Nephron (organoid): Measurements from ENCODE around the gene ZDHHC3.

Experiments
- H3K27ac Mint-ChIP-seq, 3 experiments: 2 replicates each; pipeline ENCODE4 v1.8.0; 2020; ENCODE audit warnings: mixed read lengths in 3 of 3, mild to moderate bottlenecking in 2 of 3, moderate library complexity in 1 of 3
- H3K27me3 Mint-ChIP-seq: 2 replicates; pipeline ENCODE4 v1.8.0; 2021; ENCODE audit warnings: low read depth, mild to moderate bottlenecking, moderate library complexity, mixed read lengths
- H3K36me3 Mint-ChIP-seq: 2 replicates; pipeline ENCODE4 v1.8.0; 2020; ENCODE audit warnings: low read depth, mixed read lengths
- H3K4me1 Mint-ChIP-seq: 2 replicates; pipeline ENCODE4 v1.8.0; 2020; ENCODE audit warnings: mixed read lengths
- H3K4me3 Mint-ChIP-seq, 3 experiments: 2 replicates each; pipeline ENCODE4 v1.8.0; 2020; ENCODE audit warnings: mild to moderate bottlenecking in 3 of 3, mixed read lengths in 3 of 3, moderate library complexity in 2 of 3
- H3K9me3 Mint-ChIP-seq: 2 replicates; pipeline ENCODE4 v1.8.0; 2020; ENCODE audit warnings: mixed read lengths
- CTCF ChIP-seq, 3 experiments: fragments of 200-600 bp; sonication (generic); IDR thresholded peaks; one replicate each; pipeline ENCODE4 v1.5.0; 2021; ENCODE audit warnings: antibody characterized with exemption in 3 of 3; ENCODE audit not compliant: unreplicated experiment in 3 of 3

The ZDHHC3 gene

GRCh38 chr3:44905446-44906157 is 70.4 kb downstream of the ZDHHC3 start:
- TF ChIP-seq CTCF (IDR thresholded peaks at IDR 0.05; ENCODE audit: unreplicated experiment in 3 of 3), result no peak
- H3K4me3 Mint-ChIP-seq, result no peak overlapping the region

GRCh38 chr3:44903751-44904150 is 72.2 kb downstream of the ZDHHC3 start:
- TF ChIP-seq CTCF (IDR thresholded peaks at IDR 0.05; ENCODE audit: unreplicated experiment in 3 of 3), result no peak
- H3K36me3 Mint-ChIP-seq, result no peaks in the 10 kb centered on the region
- H3K27ac Mint-ChIP-seq, result no peak overlapping the region

More at GRCh38 chr3:44905446-44906157, 70.4 kb downstream of the ZDHHC3 start:
- Mint-ChIP-seq H3K27me3 (no peaks in the 10 kb centered on the region), H3K36me3 (no peaks in the 10 kb centered on the region), H3K27ac (no peak overlapping the region), H3K9me3 (no peaks in the 10 kb centered on the region), H3K4me1 (no peaks in the 10 kb centered on the region)

GRCh38 chr3:44903314-44903713 is 72.7 kb downstream of the ZDHHC3 start:
- no peaks in the 10 kb centered on the region for H3K4me1 Mint-ChIP-seq
- H3K27me3 Mint-ChIP-seq, result peaks cover 16% of the 10 kb centered on the region
- no peak overlapping the region for H3K4me3 Mint-ChIP-seq
- no peaks in the 10 kb centered on the region for H3K9me3 Mint-ChIP-seq
- no peak for TF ChIP-seq CTCF (IDR thresholded peaks at IDR 0.05; ENCODE audit: unreplicated experiment in 3 of 3)
- no peak overlapping the region for H3K27ac Mint-ChIP-seq
- H3K36me3 Mint-ChIP-seq, result no peaks in the 10 kb centered on the region

More at GRCh38 chr3:44903751-44904150, 72.2 kb downstream of the ZDHHC3 start:
- H3K9me3 Mint-ChIP-seq, result no peaks in the 10 kb centered on the region
- peaks cover 16% of the 10 kb centered on the region for H3K27me3 Mint-ChIP-seq
- H3K4me3 Mint-ChIP-seq, result no peak overlapping the region
- no peaks in the 10 kb centered on the region for H3K4me1 Mint-ChIP-seq

- Mint-ChIP-seq H3K36me3 (no peaks in the 10 kb centered on the region), H3K27me3 (peaks cover 16% of the 10 kb centered on the region), H3K4me3 (no peak overlapping the region), H3K27ac (no peak overlapping the region), H3K9me3 (no peaks in the 10 kb centered on the region), H3K4me1 (no peaks in the 10 kb centered on the region)
- TF ChIP-seq CTCF (IDR thresholded peaks at IDR 0.05; ENCODE audit: unreplicated experiment in 3 of 3), result no peak
Observed at GRCh38 chr3:44902628-44903027, 73.3 kb downstream of the ZDHHC3 start.

GRCh38 chr3:44899683-44900367 is 76.1 kb downstream of the ZDHHC3 start:
- Mint-ChIP-seq H3K36me3 (no peaks in the 10 kb centered on the region), H3K27me3 (peaks cover 21% of the 10 kb centered on the region), H3K27ac (no peak overlapping the region), H3K4me1 (no peaks in the 10 kb centered on the region), H3K9me3 (no peaks in the 10 kb centered on the region), H3K4me3 (no peak overlapping the region)
- TF ChIP-seq CTCF (IDR thresholded peaks at IDR 0.05; ENCODE audit: unreplicated experiment in 3 of 3), result no peak
